PFSK-1 (cell line): ENCODE measurements around the gene TNFSF8.

ENCODE experiments used
- FOXP2 ChIP-seq: optimal IDR thresholded peaks from 2 replicates; pipeline ENCODE3; 2011; ENCODE audit warnings: borderline replicate concordance, control low read depth, inconsistent platforms; ENCODE audit not compliant: insufficient read depth; ENCODE audit errors: extremely low read length, extremely low read depth
- POLR2AphosphoS5 ChIP-seq: IDR thresholded peaks from 2 replicates; pipeline ENCODE4 v1.6.1; 2012; ENCODE audit warnings: low read depth, mild to moderate bottlenecking, control low read depth, low read length, moderate library complexity
- REST ChIP-seq, 2 experiments: IDR thresholded peaks; 2 replicates each; pipeline versions ENCODE4 v1.6.1 to v1.8.0; 2011 to 2012; ENCODE audit warnings: low read depth in 2 of 2, low read length in 2 of 2, control low read depth in 1 of 2, inconsistent platforms in 1 of 2, mild to moderate bottlenecking in 1 of 2, moderate library complexity in 1 of 2; ENCODE audit not compliant: insufficient read depth in 1 of 2
- SIN3A ChIP-seq: IDR thresholded peaks from 2 replicates; pipeline ENCODE4 v1.6.1; 2012; ENCODE audit warnings: mild to moderate bottlenecking, low read length, moderate library complexity, borderline replicate concordance; ENCODE audit not compliant: insufficient read depth
- TAF1 ChIP-seq: IDR thresholded peaks from 2 replicates; pipeline ENCODE4 v1.6.1; 2012; ENCODE audit warnings: low read length, control low read depth, borderline replicate concordance; ENCODE audit not compliant: insufficient read depth

The TNFSF8 gene

GRCh38 chr9:114861273-114861672, 69.1 kb downstream of the TNFSF8 start:
- TF ChIP-seq REST (IDR thresholded peaks at IDR 0.05; ENCODE audit: insufficient read depth in 1 of 2, low read depth in 2 of 2, low read length in 2 of 2) (no peak), FOXP2 (no peak), POLR2AphosphoS5 (no peak), TAF1 (no peak), SIN3A (no peak)

DNA sequence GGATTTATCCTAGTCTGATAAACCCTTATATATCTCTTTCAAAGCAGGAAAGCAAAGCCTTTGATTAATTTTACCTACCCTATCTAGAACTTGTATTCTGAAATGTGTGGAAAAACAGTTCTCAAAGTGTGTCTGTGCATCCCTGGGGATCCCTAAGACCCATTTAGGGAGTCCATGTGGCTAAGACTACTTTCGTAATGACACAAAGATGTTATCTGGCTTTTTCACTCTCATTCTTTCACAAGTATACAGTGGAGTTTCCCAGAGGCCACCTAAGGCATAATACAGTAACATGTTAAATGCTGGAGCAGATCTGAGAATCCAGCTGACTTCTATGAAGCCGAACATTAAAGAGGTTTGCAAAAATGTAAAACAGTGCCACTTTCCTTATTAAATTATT, 70.2 kb downstream of the TNFSF8 start:
- no peak for TF ChIP-seq SIN3A
- TF ChIP-seq TAF1: no peak
- TF ChIP-seq FOXP2: no peak
- TF ChIP-seq REST (IDR thresholded peaks at IDR 0.05; ENCODE audit: insufficient read depth in 1 of 2, low read depth in 2 of 2, low read length in 2 of 2): no peak
- TF ChIP-seq POLR2AphosphoS5: no peak

GRCh38 chr9:114856942-114857315, 73.5 kb downstream of the TNFSF8 start:
- TF ChIP-seq POLR2AphosphoS5 (no peak), REST (IDR thresholded peaks at IDR 0.05; ENCODE audit: insufficient read depth in 1 of 2, low read depth in 2 of 2, low read length in 2 of 2) (no peak), SIN3A (no peak), TAF1 (no peak), FOXP2 (no peak)

GRCh38 chr9:114856215-114856941, 74.0 kb downstream of the TNFSF8 start:
- no peak for TF ChIP-seq SIN3A
- TF ChIP-seq REST (IDR thresholded peaks at IDR 0.05; ENCODE audit: insufficient read depth in 1 of 2, low read depth in 2 of 2, low read length in 2 of 2): no peak
- no peak for TF ChIP-seq FOXP2
- TF ChIP-seq TAF1: no peak
- no peak for TF ChIP-seq POLR2AphosphoS5
